Myocyte (in vitro differentiated cells): ENCODE data around the gene ZAR1. TPM values are rescaled to one million over a fixed set of nuclear protein-coding genes. Genes with fewer than 3 reads are reported as not detected.

ENCODE experiments used
- total RNA-seq: library from RNA; depleted of rRNA; stranded (reverse); fragments of >200 nt; gene quantifications from 2 replicates; pipeline ENCODE4 v1.2.3, GENCODE V29; 2014

ZAR1 gene
- total RNA-seq, 1 donor from 2014 or later = not detected

Other genes starting within 250 kb of the ZAR1 start
- 2.9 and 3.0 TPM in 2 replicates for gene TEC, start 220.4 kb upstream of the ZAR1 start, total RNA-seq
- gene SLAIN2, start 148.7 kb upstream of the ZAR1 start, total RNA-seq = 62.9 and 152 TPM in 2 replicates
- gene SLC10A4, start 6.9 kb upstream of the ZAR1 start, total RNA-seq = 0.31 TPM in 1 of 2 replicates, not detected in the other